HepG2 (cell line): Measurements from ENCODE around the gene MAPK13. TPM values are rescaled to one million over a fixed set of nuclear protein-coding genes. Genes with fewer than 3 reads are reported as not detected.
A peak's percentile ranks its signal among the peaks of the same experiment; 100 is the strongest.

Source experiments
- CEBPB ChIP-seq: IDR thresholded peaks from 2 replicates; pipeline ENCODE4 v1.6.1; 2011; ENCODE audit warnings: low read depth, low read length, improper control_type of control experiment, borderline replicate concordance
- ESRRA ChIP-seq: sonication (generic); formaldehyde crosslinking; IDR thresholded peaks from 2 replicates; pipeline ENCODE4 v1.5.1; 2020; ENCODE audit warnings: mild to moderate bottlenecking, low read depth, missing genetic modification reagents
- HIVEP1 ChIP-seq: sonication (generic); formaldehyde crosslinking; IDR thresholded peaks from 2 replicates; pipeline ENCODE4 v1.4.0; 2020; ENCODE audit warnings: mild to moderate bottlenecking, missing genetic modification reagents
- MAF1 ChIP-seq: sonication (generic); formaldehyde crosslinking; IDR thresholded peaks from 2 replicates; pipeline ENCODE4 v1.5.0; 2020; ENCODE audit warnings: missing genetic modification reagents, borderline replicate concordance
- NFE2L1 ChIP-seq: sonication (generic); formaldehyde crosslinking; IDR thresholded peaks from 2 replicates; pipeline ENCODE4 v1.4.0; 2020; ENCODE audit warnings: missing genetic modification reagents, mild to moderate bottlenecking, borderline replicate concordance
- NFE2L2 ChIP-seq: fragments of 150-350 bp; IDR thresholded peaks from 2 replicates; pipeline ENCODE4 v1.6.1; 2014; ENCODE audit warnings: low read length
- NFIB ChIP-seq: sonication (generic); formaldehyde crosslinking; IDR thresholded peaks from 2 replicates; pipeline ENCODE4 v1.9.0; 2021; ENCODE audit warnings: missing genetic modification reagents, mild to moderate bottlenecking, borderline replicate concordance
- RARG ChIP-seq: sonication (generic); formaldehyde crosslinking; IDR thresholded peaks from 2 replicates; pipeline ENCODE4 v1.4.0; 2020; ENCODE audit warnings: low read depth, mild to moderate bottlenecking, missing genetic modification reagents
- REXO4 ChIP-seq: sonication (generic); formaldehyde crosslinking; IDR thresholded peaks from 2 replicates; pipeline ENCODE4 v1.8.0; 2022; ENCODE audit warnings: missing genetic modification reagents, mild to moderate bottlenecking, borderline replicate concordance
- SIN3B ChIP-seq: fragments of 150-350 bp; IDR thresholded peaks from 2 replicates; pipeline ENCODE4 v1.6.1; 2014; ENCODE audit warnings: low read length
- TBL1XR1 ChIP-seq: fragments of 150-350 bp; IDR thresholded peaks from 2 replicates; pipeline ENCODE4 v1.6.1; 2014; ENCODE audit warnings: borderline replicate concordance, low read length; ENCODE audit not compliant: partially characterized antibody
- TBX2 ChIP-seq: sonication (generic); formaldehyde crosslinking; IDR thresholded peaks from 2 replicates; pipeline ENCODE4 v1.5.0; 2020; ENCODE audit warnings: missing genetic modification reagents, mild to moderate bottlenecking, borderline replicate concordance
- ZFP36 ChIP-seq: fragments of 150-350 bp; IDR thresholded peaks from 2 replicates; pipeline ENCODE4 v1.6.1; 2018; ENCODE audit warnings: borderline replicate concordance, low read length, low read depth; ENCODE audit not compliant: partially characterized antibody
- ZFP36L1 ChIP-seq: sonication (generic); formaldehyde crosslinking; IDR thresholded peaks from 2 replicates; pipeline ENCODE4 v1.8.0; 2022; ENCODE audit warnings: mild to moderate bottlenecking, missing genetic modification reagents, moderate library complexity
- ZNF225 ChIP-seq: sonication (generic); formaldehyde crosslinking; IDR thresholded peaks from 2 replicates; pipeline ENCODE4 v1.4.0; 2020; ENCODE audit warnings: mild to moderate bottlenecking, missing genetic modification reagents
- ZNF296 ChIP-seq: sonication (generic); formaldehyde crosslinking; conservative IDR thresholded peaks from 2 replicates; pipeline ENCODE4 v1.5.0; 2020; ENCODE audit warnings: mild to moderate bottlenecking, missing genetic modification reagents
- ZNF558 ChIP-seq: sonication (generic); formaldehyde crosslinking; IDR thresholded peaks from 2 replicates; pipeline ENCODE4 v1.9.0; 2022; ENCODE audit warnings: mild to moderate bottlenecking, missing genetic modification reagents, borderline replicate concordance
- polyA plus RNA-seq, 8 experiments: library from polyadenylated mRNA; depleted of rRNA in 3 of 8; stranded (reverse) in 7 of 8; unstranded in 1 of 8; fragments of >200 nt; fragmentation: Illumina TruSeq in 4 of 8; extraction: Trizol in 4 of 8; gene quantifications; 2 replicates each; pipeline versions ENCODE4 v1.2.1 to v1.2.3, GENCODE V29; 2011 to 2016; ENCODE audit warnings: low read depth in 4 of 8, missing spikeins in 1 of 8, mixed read lengths in 1 of 8; ENCODE audit not compliant: insufficient read depth in 1 of 8
- total RNA-seq, 5 experiments: library from RNA; depleted of rRNA; stranded (reverse); fragments of >200 nt; fragmentation: Illumina TruSeq; extraction: Trizol; gene quantifications; 2 replicates each; pipeline ENCODE4 v1.2.3, GENCODE V29; 2016; ENCODE audit warnings: low read depth in 1 of 5
- TF ChIP-seq, protein P1 (sequence below): IDR thresholded peaks from 2 replicates; pipeline ENCODE4 v1.6.1; 2018; ENCODE audit warnings: missing genetic modification reagents
- TF ChIP-seq, protein P2 (sequence below), 2 experiments: sonication (generic) in 1 of 2; formaldehyde crosslinking in 1 of 2; IDR thresholded peaks; 2 replicates each; pipeline versions ENCODE4 v1.6.1 to v1.9.0; 2014 to 2022; ENCODE audit warnings: antibody characterized with exemption in 1 of 2, borderline replicate concordance in 1 of 2, inconsistent platforms in 1 of 2, low read depth in 1 of 2, missing genetic modification reagents in 1 of 2
- TF ChIP-seq, protein P3 (sequence below): sonication (generic); formaldehyde crosslinking; IDR thresholded peaks from 2 replicates; pipeline ENCODE4 v1.4.0; 2020; ENCODE audit warnings: mild to moderate bottlenecking, missing genetic modification reagents
- TF ChIP-seq, protein P4 (sequence below): sonication (generic); formaldehyde crosslinking; IDR thresholded peaks from 2 replicates; pipeline ENCODE4 v1.4.0; 2020; ENCODE audit warnings: mild to moderate bottlenecking, missing genetic modification reagents

MAPK13 gene
- total and polyA plus RNA-seq, 2 of the 13 experiments (the other 11 are each of a cell fraction or from before 2014, with no cell fraction given): 12.7 to 43.4 TPM

DNA sequence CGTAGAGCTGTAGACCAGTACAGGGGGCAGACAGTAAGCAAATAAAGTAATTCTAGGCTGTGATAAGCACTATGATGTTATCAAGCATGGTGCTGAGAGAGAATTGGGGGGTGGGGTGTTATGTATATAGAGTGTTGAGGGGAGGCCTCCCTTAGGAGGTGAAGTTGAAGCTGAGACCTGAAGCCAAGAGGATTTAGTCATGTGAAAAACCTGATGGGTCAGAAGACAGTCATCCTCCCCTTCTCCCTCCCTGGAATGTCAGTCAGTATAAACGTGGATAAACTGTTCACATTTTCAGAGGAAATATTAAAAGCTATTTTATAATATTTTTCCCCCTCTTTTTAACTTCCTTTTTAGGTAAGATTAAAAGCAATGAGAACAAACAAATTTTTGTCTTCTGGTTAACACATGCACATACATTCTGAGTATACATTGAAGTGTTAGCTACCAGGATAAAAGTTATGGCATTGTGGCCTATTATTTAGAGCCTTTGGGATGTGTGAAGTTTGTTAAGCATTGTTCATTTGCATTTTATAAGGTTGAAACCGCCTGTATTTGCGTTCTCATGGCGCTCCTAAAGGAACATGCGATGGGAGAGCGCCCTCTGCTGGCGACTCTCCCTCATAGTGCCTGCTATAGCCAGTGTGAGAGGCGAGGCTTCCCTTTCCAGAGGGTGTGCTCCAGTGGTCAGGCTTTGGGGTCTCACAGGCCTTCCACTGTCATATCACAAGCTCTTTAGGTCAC lies 35.4 kb upstream of the MAPK13 start (continued):
- TF ChIP-seq, protein P1, sequence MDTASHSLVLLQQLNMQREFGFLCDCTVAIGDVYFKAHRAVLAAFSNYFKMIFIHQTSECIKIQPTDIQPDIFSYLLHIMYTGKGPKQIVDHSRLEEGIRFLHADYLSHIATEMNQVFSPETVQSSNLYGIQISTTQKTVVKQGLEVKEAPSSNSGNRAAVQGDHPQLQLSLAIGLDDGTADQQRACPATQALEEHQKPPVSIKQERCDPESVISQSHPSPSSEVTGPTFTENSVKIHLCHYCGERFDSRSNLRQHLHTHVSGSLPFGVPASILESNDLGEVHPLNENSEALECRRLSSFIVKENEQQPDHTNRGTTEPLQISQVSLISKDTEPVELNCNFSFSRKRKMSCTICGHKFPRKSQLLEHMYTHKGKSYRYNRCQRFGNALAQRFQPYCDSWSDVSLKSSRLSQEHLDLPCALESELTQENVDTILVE (CRISPR knock-in tag): no peak; the same call in 1 of the 2 replicates
- 0 out of 2 replicates have a peak, but pooled peaks have one; percentile 25 for TF ChIP-seq TBX2 (CRISPR knock-in tag)
- TF ChIP-seq RARG (CRISPR knock-in tag): no peak
- TF ChIP-seq ZNF225 (CRISPR knock-in tag): no peak
- TF ChIP-seq, protein P2, sequence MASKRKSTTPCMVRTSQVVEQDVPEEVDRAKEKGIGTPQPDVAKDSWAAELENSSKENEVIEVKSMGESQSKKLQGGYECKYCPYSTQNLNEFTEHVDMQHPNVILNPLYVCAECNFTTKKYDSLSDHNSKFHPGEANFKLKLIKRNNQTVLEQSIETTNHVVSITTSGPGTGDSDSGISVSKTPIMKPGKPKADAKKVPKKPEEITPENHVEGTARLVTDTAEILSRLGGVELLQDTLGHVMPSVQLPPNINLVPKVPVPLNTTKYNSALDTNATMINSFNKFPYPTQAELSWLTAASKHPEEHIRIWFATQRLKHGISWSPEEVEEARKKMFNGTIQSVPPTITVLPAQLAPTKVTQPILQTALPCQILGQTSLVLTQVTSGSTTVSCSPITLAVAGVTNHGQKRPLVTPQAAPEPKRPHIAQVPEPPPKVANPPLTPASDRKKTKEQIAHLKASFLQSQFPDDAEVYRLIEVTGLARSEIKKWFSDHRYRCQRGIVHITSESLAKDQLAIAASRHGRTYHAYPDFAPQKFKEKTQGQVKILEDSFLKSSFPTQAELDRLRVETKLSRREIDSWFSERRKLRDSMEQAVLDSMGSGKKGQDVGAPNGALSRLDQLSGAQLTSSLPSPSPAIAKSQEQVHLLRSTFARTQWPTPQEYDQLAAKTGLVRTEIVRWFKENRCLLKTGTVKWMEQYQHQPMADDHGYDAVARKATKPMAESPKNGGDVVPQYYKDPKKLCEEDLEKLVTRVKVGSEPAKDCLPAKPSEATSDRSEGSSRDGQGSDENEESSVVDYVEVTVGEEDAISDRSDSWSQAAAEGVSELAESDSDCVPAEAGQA (IDR thresholded peaks at IDR 0.05; ENCODE audit: low read depth): no peak
- TF ChIP-seq, protein P2 (CRISPR knock-in tag; IDR thresholded peaks at IDR 0.05; ENCODE audit: borderline replicate concordance): no peak
- TF ChIP-seq REXO4 (CRISPR knock-in tag): no peak
- TF ChIP-seq NFE2L1 (CRISPR knock-in tag): no peak
- TF ChIP-seq, protein P3, sequence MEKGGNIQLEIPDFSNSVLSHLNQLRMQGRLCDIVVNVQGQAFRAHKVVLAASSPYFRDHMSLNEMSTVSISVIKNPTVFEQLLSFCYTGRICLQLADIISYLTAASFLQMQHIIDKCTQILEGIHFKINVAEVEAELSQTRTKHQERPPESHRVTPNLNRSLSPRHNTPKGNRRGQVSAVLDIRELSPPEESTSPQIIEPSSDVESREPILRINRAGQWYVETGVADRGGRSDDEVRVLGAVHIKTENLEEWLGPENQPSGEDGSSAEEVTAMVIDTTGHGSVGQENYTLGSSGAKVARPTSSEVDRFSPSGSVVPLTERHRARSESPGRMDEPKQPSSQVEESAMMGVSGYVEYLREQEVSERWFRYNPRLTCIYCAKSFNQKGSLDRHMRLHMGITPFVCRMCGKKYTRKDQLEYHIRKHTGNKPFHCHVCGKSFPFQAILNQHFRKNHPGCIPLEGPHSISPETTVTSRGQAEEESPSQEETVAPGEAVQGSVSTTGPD (CRISPR knock-in tag): peak; percentile 81; the same call in 1 of the 2 replicates
- TF ChIP-seq NFE2L2: no peak
- no peak for TF ChIP-seq MAF1 (CRISPR knock-in tag)
- TF ChIP-seq ESRRA (CRISPR knock-in tag): no peak
- no peak for TF ChIP-seq CEBPB
- no peak for TF ChIP-seq NFIB (CRISPR knock-in tag)
- TF ChIP-seq HIVEP1 (CRISPR knock-in tag): no peak
- TF ChIP-seq, protein P4, sequence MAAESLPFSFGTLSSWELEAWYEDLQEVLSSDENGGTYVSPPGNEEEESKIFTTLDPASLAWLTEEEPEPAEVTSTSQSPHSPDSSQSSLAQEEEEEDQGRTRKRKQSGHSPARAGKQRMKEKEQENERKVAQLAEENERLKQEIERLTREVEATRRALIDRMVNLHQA (CRISPR knock-in tag): no peak
- no peak for TF ChIP-seq TBL1XR1
- TF ChIP-seq ZFP36: no peak
- TF ChIP-seq ZFP36L1: no peak
- TF ChIP-seq ZNF558 (CRISPR knock-in tag): no peak
- no peak for TF ChIP-seq SIN3B
- TF ChIP-seq ZNF296 (CRISPR knock-in tag): no peak
